SK-N-MC (cell line): Measurements from ENCODE around the gene ST6GAL1.

Source experiments
- DNase-seq: peaks from one replicate; pipeline ENCODE4 v3.0.0-alpha.2; 2011; ENCODE audit warnings: low read depth, low spot score
- H3K27ac ChIP-seq: fragments of 200-600 bp; sonication (generic); 2 replicates; pipeline ENCODE4 v1.5.1; 2016; ENCODE audit warnings: mixed run types
- H3K36me3 ChIP-seq: fragments of 200-600 bp; sonication (generic); 2 replicates; pipeline ENCODE4 v1.6.1; 2017; ENCODE audit warnings: antibody characterized with exemption, low read length, mixed read lengths; ENCODE audit not compliant: insufficient read depth
- H3K4me3 ChIP-seq: fragments of 200-600 bp; sonication (generic); 2 replicates; pipeline ENCODE4 v1.5.1; 2016
- H3K9ac ChIP-seq: fragments of 200-600 bp; sonication (generic); 2 replicates; pipeline ENCODE4 v1.8.0; 2017; ENCODE audit warnings: mixed run types, mixed read lengths; ENCODE audit not compliant: insufficient read length
- H3K9me3 ChIP-seq: fragments of 200-600 bp; sonication (generic); 2 replicates; pipeline ENCODE4 v1.6.1; 2017; ENCODE audit warnings: low read depth, mild to moderate bottlenecking, antibody characterized with exemption, low read length, moderate library complexity, mixed read lengths
- EZH2 ChIP-seq: fragments of 200-600 bp; sonication (generic); IDR thresholded peaks from one replicate; pipeline ENCODE4 v1.6.1; 2017; ENCODE audit warnings: antibody characterized with exemption
- FOXP2 ChIP-seq: optimal IDR thresholded peaks from 2 replicates; pipeline ENCODE3; 2011; ENCODE audit warnings: mild to moderate bottlenecking, moderate library complexity; ENCODE audit not compliant: insufficient read depth; ENCODE audit errors: extremely low read length, control extremely low read depth
- POLR2AphosphoS5 ChIP-seq: IDR thresholded peaks from 2 replicates; pipeline ENCODE4 v1.6.1; 2012; ENCODE audit warnings: mild to moderate bottlenecking, low read depth, low read length, borderline replicate concordance

The ST6GAL1 gene

DNA sequence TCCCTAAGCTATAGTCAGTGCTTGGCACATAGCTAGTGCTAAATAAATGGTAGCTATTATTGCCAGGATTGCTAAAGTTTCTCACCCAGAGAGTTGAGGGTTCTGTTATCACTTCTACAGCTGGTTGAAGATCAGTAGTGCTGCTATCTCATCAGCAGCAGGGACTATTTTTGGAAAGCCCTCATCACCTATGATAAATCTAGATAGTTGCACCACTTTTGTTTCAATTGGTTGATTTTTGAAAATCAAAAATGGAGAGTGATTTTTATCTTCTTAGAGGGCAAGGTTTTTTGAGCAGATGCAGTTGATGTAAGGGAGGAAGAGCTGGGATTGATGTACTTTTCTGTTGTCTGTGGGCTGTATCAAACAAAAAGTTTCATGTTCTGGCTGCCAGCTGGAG, 101.6 kb downstream of the ST6GAL1 start:
- Histone ChIP-seq H3K9ac (no peak overlapping the region), H3K9me3 (no peaks in the 10 kb centered on the region), H3K36me3 (no peaks in the 10 kb centered on the region), H3K27ac (no peak overlapping the region), H3K4me3 (no peak overlapping the region)
- TF ChIP-seq EZH2: no peak
- no peak for TF ChIP-seq FOXP2
- no peak for TF ChIP-seq POLR2AphosphoS5
- DNase-seq: no peak

- H3K9ac ChIP-seq: no peak overlapping the region
- TF ChIP-seq EZH2 (no peak), POLR2AphosphoS5 (no peak), FOXP2 (no peak)
- no peak for DNase-seq
- peaks cover 1% of the 10 kb centered on the region; the same call in 1 of the 2 replicates for H3K36me3 ChIP-seq
- no peak overlapping the region for H3K27ac ChIP-seq
- H3K4me3 ChIP-seq: no peak overlapping the region
- H3K9me3 ChIP-seq: no peaks in the 10 kb centered on the region
Measured at GRCh38 chr3:187036394-187036793, 106.1 kb downstream of the ST6GAL1 start.

DNA sequence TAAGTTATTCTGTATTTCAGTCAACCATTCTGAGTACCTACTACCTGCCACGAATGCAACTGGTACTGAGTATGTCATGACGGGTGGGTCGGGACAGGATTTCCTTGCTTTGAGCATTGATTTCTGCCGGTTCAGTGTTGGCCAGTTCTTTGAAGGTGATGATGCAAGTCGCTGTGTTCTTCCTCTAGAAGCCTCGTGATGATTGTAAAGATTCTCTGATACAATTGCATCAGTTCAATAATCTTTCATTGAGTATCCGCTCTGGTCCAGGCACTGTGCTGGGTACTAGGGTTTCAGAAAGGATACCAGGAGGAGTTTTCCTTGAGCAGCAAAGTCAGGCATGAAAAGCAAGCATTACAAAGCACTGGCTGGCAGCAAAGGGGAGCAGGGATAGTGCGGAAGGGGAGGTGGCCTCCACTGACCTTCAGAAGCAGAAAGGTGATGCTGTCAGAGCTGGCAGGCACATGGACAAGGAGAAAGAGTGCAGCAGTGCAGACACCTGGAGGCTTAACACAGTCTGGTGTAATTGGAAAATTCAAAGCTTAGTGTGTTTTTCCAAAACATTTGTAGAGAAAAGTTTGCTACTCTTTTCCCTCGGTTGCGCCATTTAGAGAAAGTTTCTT, 108.9 kb downstream of the ST6GAL1 start:
- TF ChIP-seq POLR2AphosphoS5 (no peak), EZH2 (no peak), FOXP2 (no peak)
- Histone ChIP-seq H3K27ac (no peak overlapping the region), H3K36me3 (peaks cover 19% of the 10 kb centered on the region; the same call in 1 of the 2 replicates), H3K9ac (no peak overlapping the region), H3K9me3 (no peaks in the 10 kb centered on the region), H3K4me3 (no peak overlapping the region)
- DNase-seq: no peak

DNA sequence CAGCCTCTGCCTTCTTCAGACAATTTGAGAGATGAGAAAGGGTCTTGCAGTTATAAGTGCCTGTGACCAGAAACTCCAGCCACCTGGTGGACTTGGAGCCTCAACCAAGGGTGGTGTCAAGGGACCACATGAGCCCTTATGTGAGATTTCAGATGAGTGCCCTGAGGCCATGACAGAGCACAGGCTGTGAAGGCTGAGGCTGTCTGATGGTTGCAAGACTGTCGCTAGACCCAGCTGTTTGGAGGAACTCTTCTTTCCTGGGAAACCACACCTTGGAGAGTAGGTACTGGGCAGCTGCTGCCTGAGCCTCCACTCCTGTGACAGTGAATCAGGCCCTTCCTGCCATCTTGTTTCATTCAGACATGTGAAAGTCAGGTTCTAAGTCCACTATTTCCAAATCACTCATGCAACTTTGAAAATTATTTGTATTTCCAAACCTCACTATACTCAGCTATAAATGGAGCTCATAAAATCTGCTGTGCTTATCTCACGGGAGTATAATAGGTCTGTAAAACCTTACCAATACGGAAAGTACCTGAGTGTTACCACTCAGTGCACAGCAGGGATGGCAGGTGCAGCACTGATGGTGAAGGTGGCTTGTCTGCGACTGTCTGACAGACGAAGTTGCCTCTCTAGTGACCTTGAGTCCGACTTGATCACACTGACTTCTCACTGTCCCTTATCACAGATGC, 109.5 kb downstream of the ST6GAL1 start:
- H3K9ac ChIP-seq: no peak overlapping the region
- H3K27ac ChIP-seq: no peak overlapping the region
- H3K4me3 ChIP-seq: no peak overlapping the region
- no peak for TF ChIP-seq FOXP2
- TF ChIP-seq POLR2AphosphoS5: no peak
- no peak for TF ChIP-seq EZH2
- peaks cover 19% of the 10 kb centered on the region; the same call in 1 of the 2 replicates for H3K36me3 ChIP-seq
- DNase-seq: no peak
- no peaks in the 10 kb centered on the region for H3K9me3 ChIP-seq

DNA sequence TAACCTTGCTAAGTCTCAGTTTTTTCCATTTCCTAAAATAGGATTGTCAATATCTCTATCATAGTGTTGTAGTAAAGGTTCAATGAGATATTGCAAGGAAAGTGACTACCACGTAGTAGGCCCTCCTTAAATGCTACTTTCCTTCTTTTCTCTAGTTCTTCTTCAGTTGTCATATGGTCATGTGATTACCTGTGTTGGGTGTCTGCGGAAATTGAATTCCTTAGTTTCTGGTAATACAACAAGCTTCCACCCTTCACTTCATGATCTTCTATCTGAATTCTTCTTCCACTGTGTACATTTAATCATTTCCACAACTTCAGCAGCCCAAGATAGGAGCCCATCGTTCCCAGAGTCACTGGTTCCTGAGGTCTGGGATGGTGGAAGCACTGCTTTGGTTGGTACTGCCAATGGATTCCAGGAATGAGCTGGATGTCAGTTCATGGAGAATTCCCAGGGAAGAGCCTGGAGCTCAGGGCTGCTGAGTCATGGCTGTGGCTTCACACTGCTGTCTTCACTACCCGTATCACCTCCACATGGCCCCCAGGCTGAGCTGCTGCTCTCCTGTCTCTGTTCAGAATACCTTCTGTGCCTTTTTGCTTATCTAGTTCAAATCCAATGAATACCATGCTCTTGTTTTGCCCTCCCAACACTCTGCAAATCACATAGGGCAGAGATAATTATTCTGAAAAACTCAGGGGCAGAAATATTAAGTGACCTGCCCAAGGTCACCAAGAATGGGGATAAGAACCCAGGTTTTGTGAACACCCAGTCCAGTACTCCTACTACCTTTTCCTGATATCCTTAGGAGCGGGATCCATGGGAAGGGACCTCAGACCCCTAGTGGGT, 110.4 kb downstream of the ST6GAL1 start:
- DNase-seq: no peak
- no peaks in the 10 kb centered on the region for H3K9me3 ChIP-seq
- no peak overlapping the region for H3K27ac ChIP-seq
- peaks cover 19% of the 10 kb centered on the region; the same call in 1 of the 2 replicates for H3K36me3 ChIP-seq
- no peak overlapping the region for H3K9ac ChIP-seq
- H3K4me3 ChIP-seq: no peak overlapping the region
- TF ChIP-seq POLR2AphosphoS5 (no peak), FOXP2 (no peak), EZH2 (no peak)

DNA sequence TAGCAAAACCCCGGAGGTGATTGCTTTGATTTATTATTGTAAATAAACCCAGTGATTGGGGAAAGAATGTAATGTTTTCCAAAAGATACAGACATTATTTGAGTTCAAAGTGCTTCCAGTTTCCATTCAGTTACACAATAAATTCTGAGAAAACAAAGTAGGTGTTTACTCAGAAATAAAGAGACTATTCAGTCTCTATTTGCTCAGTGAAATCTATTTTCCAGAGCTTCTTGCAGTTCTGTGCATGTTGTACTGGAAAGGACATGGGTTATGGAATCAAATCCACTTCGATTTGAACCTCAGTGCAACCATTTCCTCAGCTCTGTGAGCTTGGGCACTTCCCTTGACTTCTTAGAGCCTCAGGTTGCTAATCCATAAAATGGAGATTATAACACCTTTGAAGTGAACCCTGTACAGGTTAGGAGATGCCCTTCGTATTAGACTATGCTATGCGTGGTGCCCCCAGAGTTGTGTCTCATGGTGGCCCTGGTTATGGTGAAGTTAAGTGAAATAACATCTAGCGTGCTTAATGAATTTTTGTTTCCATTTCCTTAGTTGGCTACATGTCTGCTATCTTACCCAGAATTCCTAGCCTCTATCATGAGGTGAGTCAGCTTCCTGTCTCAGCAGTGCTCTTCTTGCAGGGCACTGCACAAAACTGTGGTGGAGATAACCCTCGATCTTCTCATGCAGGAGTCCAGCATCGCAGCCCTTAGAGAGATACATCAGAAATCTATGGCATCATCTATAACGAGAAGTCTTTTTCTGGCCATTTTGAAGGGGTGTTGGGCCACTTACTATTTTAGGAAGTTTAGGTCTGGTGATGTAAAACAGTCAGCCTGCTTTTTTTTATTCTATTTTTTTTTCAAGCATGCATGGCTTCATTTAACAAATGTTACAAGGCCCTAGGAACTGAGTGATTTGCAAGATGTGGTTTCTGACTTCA, 111.3 kb downstream of the ST6GAL1 start:
- TF ChIP-seq EZH2 (no peak), FOXP2 (no peak), POLR2AphosphoS5 (no peak)
- Histone ChIP-seq H3K4me3 (no peak overlapping the region), H3K9ac (no peak overlapping the region), H3K9me3 (no peaks in the 10 kb centered on the region), H3K27ac (no peak overlapping the region), H3K36me3 (peaks cover 19% of the 10 kb centered on the region; the same call in 1 of the 2 replicates)
- no peak for DNase-seq

DNA sequence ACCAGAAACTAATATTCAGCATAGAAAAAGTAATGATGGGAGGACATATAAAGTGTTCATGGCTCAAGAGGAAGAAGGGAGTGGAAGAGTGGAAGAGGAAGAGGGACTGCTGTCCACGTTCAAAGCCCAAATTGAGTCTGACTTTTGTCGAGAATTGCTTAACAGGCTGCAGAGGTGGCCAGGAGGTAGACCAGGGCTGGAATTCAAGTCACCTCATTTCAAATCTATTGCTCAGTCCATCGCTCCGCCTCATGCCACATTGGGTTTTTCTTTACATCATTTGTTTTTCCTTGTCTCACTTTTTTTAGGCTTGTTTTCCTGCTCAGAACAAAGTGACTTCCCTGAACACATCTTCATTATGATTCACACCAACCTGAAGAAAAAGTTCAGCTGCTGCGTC, 112.0 kb downstream of the ST6GAL1 start:
- Histone ChIP-seq H3K36me3 (peaks cover 19% of the 10 kb centered on the region; the same call in 1 of the 2 replicates), H3K9ac (no peak overlapping the region)

More for the DNA sequence above, 112.0 kb downstream of the ST6GAL1 start:
- no peak overlapping the region for H3K27ac ChIP-seq
- no peak for TF ChIP-seq FOXP2
- no peak for TF ChIP-seq EZH2
- no peak for TF ChIP-seq POLR2AphosphoS5
- DNase-seq: no peak
- no peaks in the 10 kb centered on the region for H3K9me3 ChIP-seq
- H3K4me3 ChIP-seq: no peak overlapping the region
